ENCODE measurements around the gene NGEF.

The NGEF gene

DNA sequence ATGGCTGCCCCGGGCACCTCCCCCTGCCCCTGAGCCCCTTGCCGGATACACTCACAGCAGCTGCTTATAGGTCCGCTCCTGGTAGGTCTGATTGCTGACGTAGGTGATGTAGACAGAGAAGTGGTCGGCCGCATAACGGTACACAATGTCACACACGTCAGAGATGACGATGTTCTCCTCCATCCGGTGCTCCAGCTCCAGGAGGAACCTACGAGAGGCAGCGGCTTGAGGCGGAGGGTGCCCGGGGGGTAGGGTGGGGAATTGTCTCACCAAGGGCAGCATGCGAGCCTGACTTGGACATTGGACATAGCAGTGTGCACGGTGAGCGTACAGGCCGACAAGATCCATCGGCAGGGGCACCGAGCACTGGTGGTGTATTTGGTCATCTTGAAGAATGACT is 120.2 kb downstream of the NGEF start:
- H3K9me3 Mint-ChIP-seq: no peaks in the 10 kb centered on the region
- H3K27me3 Mint-ChIP-seq: peaks cover 30% of the 10 kb centered on the region

DNA sequence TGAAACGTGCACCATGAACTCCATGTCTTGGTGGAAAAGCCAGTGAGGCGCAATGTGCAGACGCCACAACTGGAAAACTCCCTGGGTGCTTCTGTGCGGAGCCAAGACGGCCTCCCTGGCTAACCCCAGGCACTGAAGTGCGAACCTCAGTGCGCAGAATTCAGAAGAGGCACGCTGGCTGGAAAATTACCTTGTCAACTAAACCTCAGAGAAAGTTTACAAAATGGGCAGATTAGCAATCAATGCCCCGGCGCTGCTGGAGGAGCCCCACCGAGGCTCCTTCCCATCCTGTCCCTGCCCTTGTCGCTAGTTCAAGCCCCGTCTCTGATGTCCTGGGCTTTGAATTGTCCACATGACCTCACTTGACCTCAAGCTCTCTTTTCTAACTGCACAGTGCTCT is 120.8 kb downstream of the NGEF start:
- no peak overlapping the region for H3K4me3 Mint-ChIP-seq
- H3K27ac Mint-ChIP-seq: no peak overlapping the region
- peaks cover 9% of the 10 kb centered on the region for H3K4me1 Mint-ChIP-seq (ENCODE audit: low read depth)
- peaks cover 30% of the 10 kb centered on the region for H3K27me3 Mint-ChIP-seq
- H3K36me3 Mint-ChIP-seq (ENCODE audit: low read depth): no peaks in the 10 kb centered on the region
- no peak for DNase-seq
- no peaks in the 10 kb centered on the region for H3K9me3 Mint-ChIP-seq

More for the DNA sequence above, 120.2 kb downstream of the NGEF start:
- no peak overlapping the region for H3K4me3 Mint-ChIP-seq
- DNase-seq: no peak
- H3K4me1 Mint-ChIP-seq (ENCODE audit: low read depth): peaks cover 9% of the 10 kb centered on the region
- no peaks in the 10 kb centered on the region for H3K36me3 Mint-ChIP-seq (ENCODE audit: low read depth)
- H3K27ac Mint-ChIP-seq: no peak overlapping the region

DNA sequence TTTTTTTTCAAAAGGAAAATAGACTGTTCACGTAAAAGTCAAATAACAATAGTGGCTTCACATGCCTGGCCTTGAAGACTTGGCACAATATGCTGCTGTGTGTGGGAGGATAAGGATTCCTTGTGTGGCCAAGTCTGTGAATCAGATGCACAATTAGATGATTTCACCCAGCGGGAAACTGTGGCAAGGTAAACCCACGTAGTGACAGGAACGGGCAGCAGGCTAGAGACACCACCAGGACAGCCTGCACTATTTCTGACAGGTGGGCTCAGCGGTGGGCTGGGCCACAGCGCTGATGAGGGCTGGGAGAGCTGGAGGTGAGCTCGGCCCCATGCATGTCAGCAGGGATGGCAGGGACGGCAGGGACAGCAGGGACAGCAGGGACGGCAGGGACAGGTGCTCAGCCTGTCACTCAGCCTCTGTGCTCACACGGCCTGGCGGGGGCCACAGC is 121.4 kb downstream of the NGEF start:
- Mint-ChIP-seq H3K36me3 (ENCODE audit: low read depth) (no peaks in the 10 kb centered on the region), H3K4me1 (ENCODE audit: low read depth) (peaks cover 9% of the 10 kb centered on the region), H3K9me3 (no peaks in the 10 kb centered on the region), H3K4me3 (no peak overlapping the region), H3K27ac (no peak overlapping the region), H3K27me3 (peaks cover 30% of the 10 kb centered on the region)
- DNase-seq: no peak

DNA sequence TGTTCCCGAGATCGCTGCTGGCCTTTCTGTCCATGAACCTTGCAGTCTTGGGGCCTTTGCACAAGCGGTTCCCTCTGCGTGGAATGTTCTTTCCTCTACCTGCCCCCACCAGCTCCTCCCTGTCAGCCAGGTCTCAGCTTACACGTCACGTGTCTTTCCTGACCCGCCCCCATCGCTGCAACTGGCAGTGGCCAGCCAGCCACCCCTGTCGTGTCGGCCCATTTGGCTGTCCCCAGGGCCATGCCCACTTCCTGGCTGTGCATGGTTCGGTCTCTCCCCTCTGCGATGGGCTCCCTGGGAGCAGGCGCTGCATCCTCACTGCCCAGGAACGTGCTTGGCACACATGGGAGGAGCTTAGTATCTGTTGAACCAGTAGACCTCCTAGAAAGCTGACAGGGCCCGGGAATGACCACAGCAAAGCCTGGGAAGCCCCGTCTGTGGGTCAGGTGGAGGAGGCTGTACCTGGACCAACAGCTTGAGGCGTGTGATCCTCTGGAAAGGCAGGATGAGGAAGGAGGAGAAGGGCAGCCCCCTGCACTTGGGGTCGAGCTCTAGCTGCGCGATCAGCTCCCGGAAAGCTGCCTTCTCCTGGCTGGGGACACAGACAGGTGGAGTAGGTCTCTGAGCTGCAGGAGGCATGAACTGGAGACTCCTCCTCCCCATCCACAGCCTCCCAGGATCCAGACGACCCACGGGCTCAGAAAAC is 122.0 kb downstream of the NGEF start:
- Mint-ChIP-seq H3K27me3 (peaks cover 30% of the 10 kb centered on the region), H3K4me1 (ENCODE audit: low read depth) (peaks cover 7% of the 10 kb centered on the region), H3K36me3 (ENCODE audit: low read depth) (no peaks in the 10 kb centered on the region), H3K27ac (no peak overlapping the region), H3K9me3 (no peaks in the 10 kb centered on the region), H3K4me3 (no peak overlapping the region)
- DNase-seq: no peak

DNA sequence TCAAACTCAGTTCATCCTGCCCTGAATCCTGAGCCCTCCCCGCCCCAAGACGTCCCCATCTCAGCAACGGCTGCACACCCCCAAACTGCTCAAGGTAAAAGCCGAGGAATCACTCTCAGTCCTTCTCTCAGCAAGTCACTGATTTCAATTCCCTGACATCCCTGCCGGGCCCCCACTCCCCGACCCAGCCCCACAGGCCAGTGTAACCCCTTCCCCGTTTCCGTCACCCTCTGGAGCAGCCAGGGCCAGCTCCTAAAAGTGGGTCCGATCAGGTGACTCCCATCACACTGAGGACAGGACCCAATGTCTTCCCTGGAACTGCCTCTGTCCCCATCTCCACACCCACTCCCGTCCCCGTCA is 122.5 kb downstream of the NGEF start:
- no peak overlapping the region for H3K27ac Mint-ChIP-seq

DNA sequence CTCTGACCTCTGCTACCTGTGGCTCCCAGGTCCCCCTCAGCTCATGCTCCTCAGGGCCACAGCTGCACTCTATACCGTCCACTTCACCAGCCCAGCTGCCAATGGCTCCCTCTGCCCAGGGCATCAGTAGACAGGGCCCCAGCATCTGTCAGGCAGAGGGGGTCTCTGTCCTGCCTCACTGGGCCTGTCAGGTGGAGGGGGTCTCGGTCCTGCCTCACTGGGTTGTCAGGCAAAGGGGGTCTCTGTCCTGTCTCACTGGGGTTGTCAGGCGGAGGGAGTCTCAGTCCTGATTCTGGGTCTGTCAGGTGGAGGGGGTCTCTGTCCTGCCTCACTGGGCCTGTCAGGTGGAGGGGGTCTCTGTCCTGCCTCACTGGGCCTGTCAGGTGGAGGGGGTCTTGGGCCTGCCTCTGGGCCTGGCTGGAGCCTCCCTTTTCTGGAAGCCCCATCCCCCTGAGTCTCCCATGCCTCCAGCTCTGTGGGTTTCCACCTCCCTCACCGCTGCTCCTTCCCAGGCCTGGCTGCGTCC is 123.1 kb downstream of the NGEF start:
- Mint-ChIP-seq H3K27ac (no peak overlapping the region), H3K4me1 (ENCODE audit: low read depth) (peaks cover 3% of the 10 kb centered on the region), H3K4me3 (no peak overlapping the region), H3K36me3 (ENCODE audit: low read depth) (no peaks in the 10 kb centered on the region), H3K27me3 (peaks cover 30% of the 10 kb centered on the region), H3K9me3 (no peaks in the 10 kb centered on the region)
- DNase-seq: no peak

More for the DNA sequence above, 122.5 kb downstream of the NGEF start:
- peaks cover 3% of the 10 kb centered on the region for H3K4me1 Mint-ChIP-seq (ENCODE audit: low read depth)
- H3K9me3 Mint-ChIP-seq: no peaks in the 10 kb centered on the region
- no peak overlapping the region for H3K4me3 Mint-ChIP-seq
- H3K27me3 Mint-ChIP-seq: peaks cover 30% of the 10 kb centered on the region
- no peaks in the 10 kb centered on the region for H3K36me3 Mint-ChIP-seq (ENCODE audit: low read depth)
- DNase-seq: no peak

DNA sequence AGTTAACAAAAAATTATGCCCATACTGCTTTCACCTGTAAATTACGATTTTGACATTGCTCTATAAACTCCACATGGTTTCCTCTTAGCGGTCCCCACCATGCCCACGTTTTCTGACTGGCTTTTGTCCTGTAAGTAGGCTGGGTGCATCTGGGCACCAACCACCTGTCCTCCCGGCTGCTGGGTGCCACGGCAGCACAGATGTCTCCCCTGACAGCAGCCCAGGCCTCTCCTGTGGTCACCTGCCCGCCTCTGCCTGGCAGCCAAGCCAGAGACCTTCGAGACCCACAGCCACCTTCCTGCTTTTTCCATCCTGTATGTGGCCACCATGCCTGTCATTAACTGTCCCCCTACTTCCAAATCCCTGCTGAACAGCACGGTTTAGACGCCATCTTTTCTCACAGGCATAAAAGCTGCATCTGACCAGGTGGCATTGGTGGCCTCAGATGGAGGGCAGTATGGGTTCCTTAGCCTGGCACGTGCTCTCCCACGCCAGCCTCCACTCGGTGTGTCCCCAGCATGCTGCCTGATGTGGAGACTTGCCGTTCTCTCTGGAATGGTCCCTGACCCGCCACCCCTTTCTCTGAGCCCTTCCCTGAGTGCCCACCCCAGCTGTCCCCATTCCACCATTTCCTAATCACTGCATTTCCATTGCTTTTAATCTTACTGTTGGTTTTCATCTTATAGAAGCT is 124.1 kb downstream of the NGEF start:
- Mint-ChIP-seq H3K4me1 (ENCODE audit: low read depth) (peaks cover 3% of the 10 kb centered on the region), H3K4me3 (no peak overlapping the region), H3K9me3 (no peaks in the 10 kb centered on the region), H3K27me3 (peaks cover 30% of the 10 kb centered on the region), H3K27ac (no peak overlapping the region), H3K36me3 (ENCODE audit: low read depth) (no peaks in the 10 kb centered on the region)
- DNase-seq: peak; percentile 17

DNA sequence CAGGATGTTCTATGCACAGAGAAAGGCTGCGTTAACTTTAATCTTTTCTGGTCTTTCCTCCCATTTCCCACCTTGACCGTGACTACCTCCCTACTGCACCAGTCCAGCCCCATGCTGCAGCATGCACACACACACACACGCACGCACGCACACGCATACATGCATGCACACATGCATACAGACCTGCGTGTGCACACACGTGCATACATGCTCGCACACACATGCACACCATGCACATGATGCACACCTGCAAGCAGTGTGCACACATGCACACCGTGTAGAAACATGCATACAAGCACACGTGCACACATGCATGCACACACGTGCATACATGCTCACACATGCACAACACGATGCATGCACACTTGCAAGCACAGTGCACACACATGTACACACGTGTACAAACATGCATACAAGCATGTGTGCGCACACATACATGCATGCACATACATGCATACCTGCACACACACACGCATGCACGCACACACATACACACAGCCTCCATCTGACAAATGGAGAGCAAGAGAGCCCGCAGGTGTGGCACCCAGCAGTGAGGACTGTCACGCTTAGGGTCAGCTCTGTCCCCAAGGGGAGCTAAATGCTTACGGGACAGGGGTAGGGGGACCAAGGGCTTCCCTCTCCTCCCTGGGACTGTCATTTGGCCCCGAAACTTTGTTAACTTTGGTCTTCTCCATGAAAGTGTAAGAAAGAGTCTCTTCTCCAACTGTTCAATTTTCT is 124.8 kb downstream of the NGEF start:
- no peak for DNase-seq
- H3K27me3 Mint-ChIP-seq: peaks cover 30% of the 10 kb centered on the region
- H3K27ac Mint-ChIP-seq: no peak overlapping the region
- H3K36me3 Mint-ChIP-seq (ENCODE audit: low read depth): no peaks in the 10 kb centered on the region
- H3K4me3 Mint-ChIP-seq: no peak overlapping the region
- H3K9me3 Mint-ChIP-seq: no peaks in the 10 kb centered on the region
- peaks cover 3% of the 10 kb centered on the region for H3K4me1 Mint-ChIP-seq (ENCODE audit: low read depth)

DNA sequence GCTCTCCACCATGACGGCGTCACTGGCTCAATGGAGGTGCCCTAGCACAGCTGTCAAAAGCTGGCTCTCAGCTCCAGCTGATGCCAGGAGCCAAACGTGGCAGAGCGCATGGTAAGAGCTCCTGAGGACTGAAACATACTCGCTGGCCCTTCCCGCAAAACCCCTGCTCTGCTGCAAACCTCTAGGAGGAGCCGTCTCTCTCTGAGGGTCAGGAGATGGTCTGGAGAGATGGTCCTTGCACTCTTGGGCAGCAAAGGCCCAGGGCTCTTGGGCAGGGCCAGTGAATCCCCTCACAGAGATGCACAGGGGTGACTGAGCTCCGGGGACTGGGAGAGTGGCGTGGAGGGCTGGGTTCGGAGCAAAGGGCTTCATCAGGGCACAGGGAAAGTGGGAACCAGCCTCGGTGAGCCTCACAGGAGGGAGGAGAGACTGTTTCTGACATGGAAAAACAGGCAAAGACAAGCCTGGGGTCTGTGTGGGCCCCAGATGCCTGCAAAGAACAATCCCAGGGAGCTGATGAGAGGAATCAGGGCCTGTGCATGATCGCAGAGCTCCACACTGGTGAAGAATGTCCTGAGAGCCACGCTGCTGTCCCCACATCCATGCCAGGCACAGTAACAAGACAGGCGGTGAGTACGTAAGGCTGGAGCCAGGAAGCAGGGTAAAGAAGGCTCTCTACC is 125.7 kb downstream of the NGEF start:
- H3K36me3 Mint-ChIP-seq (ENCODE audit: low read depth): no peaks in the 10 kb centered on the region
- peak; percentile 9 for DNase-seq
- H3K4me1 Mint-ChIP-seq (ENCODE audit: low read depth): peaks cover 3% of the 10 kb centered on the region
- no peaks in the 10 kb centered on the region for H3K9me3 Mint-ChIP-seq
- H3K27me3 Mint-ChIP-seq: peaks cover 21% of the 10 kb centered on the region
- H3K27ac Mint-ChIP-seq: no peak overlapping the region
- no peak overlapping the region for H3K4me3 Mint-ChIP-seq

DNA sequence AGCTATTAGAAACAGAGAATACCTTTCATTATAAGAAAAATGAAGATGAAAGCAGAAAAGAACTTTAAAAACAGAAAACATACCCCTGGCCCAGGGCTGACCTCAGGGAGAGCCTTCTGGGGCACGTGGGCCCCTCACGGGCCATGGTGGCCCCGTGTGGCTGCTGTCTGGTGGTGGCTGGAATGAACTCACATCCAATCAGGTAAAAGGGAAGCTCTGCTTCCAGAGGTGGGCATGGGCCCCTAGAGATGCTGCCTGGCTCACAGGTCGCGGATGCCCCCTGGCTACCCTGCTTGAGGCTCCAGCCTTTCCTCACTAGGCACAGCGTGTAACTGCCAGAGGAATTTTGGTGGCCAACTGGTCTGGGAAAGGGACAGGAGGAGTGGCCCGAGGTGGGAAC is 126.4 kb downstream of the NGEF start:
- Mint-ChIP-seq H3K36me3 (ENCODE audit: low read depth) (no peaks in the 10 kb centered on the region), H3K4me1 (ENCODE audit: low read depth) (peaks cover 3% of the 10 kb centered on the region), H3K9me3 (no peaks in the 10 kb centered on the region), H3K27ac (no peak overlapping the region), H3K27me3 (peaks cover 15% of the 10 kb centered on the region), H3K4me3 (no peak overlapping the region)
- no peak for DNase-seq

DNA sequence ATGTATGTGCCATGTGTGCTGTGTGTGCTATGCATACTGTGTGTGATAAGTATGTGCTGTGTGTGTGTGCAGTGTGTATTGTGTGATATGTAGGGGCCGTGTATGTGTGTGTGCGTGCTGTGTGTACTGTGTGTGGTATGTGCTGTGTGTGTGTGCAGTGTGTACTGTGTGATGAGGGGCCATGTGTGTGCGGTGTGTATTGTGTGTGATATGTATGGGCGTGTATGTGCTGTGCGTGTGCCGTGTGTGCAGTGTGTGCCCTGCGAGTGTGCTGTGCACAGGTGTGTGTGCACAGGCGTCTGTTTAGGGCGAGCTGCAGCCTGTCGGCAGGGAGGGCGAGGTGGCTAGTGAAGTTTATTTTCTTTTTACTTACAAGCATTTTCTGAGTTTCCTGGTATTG is 126.9 kb downstream of the NGEF start:
- Mint-ChIP-seq H3K27me3 (peaks cover 10% of the 10 kb centered on the region), H3K4me1 (ENCODE audit: low read depth) (peaks cover 3% of the 10 kb centered on the region), H3K9me3 (no peaks in the 10 kb centered on the region)

DNA sequence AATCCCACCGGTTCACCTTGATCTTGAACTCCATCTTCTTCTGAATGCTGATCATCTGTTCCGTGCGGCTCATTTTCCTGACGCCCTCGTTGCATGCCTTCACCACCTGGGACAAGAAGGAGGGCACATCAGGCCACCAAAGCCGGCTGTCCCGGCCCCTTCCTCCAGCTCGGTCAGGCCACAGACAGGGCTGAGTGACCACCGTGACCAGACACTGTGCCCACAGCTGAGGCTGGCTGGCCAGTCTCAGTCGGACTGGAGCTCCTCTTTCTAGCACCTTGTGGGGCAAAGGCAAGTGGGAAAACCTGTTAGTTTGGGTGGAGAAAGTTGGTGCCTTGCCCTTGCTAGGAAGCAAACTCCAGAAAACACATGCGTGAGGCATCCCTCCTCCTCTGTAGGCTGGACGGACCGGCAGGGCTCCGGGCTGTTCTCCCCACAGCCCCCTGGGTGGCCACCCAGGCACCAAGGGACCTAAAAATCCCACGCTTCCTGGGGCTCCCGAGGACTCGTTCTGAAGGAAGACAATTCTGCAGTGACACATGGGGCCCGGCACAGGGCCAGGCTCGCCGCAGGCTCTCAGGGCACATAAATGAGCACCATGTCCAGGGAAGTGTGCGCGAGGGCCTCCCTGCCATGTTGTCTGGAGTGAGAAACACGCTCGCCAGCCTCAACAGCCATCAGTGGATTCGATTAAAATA is 127.6 kb downstream of the NGEF start:
- Mint-ChIP-seq H3K4me3 (no peak overlapping the region), H3K27ac (no peak overlapping the region), H3K9me3 (no peaks in the 10 kb centered on the region), H3K4me1 (ENCODE audit: low read depth) (no peaks in the 10 kb centered on the region), H3K36me3 (ENCODE audit: low read depth) (no peaks in the 10 kb centered on the region), H3K27me3 (peaks cover 2% of the 10 kb centered on the region)
- DNase-seq: peak; percentile 20

More for the DNA sequence above, 126.9 kb downstream of the NGEF start:
- peak; percentile 13 for DNase-seq
- H3K27ac Mint-ChIP-seq: no peak overlapping the region
- no peak overlapping the region for H3K4me3 Mint-ChIP-seq
- H3K36me3 Mint-ChIP-seq (ENCODE audit: low read depth): no peaks in the 10 kb centered on the region

DNA sequence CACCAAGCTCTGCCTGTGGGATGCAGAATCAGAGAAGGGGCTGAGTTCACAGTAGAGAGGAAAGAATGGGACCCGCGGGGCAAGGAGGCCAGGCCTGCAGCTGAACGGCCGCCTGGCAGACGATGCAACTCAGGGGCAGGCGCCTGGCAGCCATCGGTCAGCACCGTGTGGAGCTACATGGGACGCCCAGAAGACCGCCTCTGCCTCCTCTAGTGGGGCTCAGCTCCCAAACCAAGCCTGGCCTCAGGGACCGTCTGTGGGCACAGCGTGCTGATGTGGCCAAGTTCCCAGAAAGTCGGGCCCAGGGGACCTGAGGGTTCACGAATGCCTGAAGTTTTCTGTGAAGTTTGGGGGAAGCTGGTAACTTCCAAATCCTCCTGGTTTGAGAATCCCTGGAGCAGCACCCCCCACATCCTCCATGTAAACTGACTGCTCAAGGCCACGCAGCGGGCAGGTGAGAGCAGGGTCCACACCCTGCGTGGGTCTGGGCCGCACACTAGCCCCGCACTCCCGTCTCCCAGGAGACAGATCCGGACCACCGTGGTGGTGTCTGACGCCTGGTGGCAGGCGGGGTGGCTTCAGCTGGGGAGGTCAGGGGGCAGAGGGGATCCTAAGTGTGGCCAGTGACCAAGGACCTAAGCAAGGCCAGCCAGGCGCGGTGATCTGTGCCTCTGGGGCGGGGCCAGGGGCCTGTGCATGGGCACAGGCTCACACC is 128.3 kb downstream of the NGEF start:
- Mint-ChIP-seq H3K4me3 (no peak overlapping the region), H3K27ac (no peak overlapping the region), H3K9me3 (no peaks in the 10 kb centered on the region), H3K36me3 (ENCODE audit: low read depth) (no peaks in the 10 kb centered on the region), H3K4me1 (ENCODE audit: low read depth) (no peaks in the 10 kb centered on the region), H3K27me3 (no peaks in the 10 kb centered on the region)
- DNase-seq: no peak
